Spleen (tissue), 11 donors: ENCODE measurements around the gene GJA9. TPM values are rescaled to one million over a fixed set of nuclear protein-coding genes. Genes with fewer than 3 reads are reported as not detected.

Source experiments
- DNase-seq: peaks from one replicate; pipeline ENCODE4 v3.0.0-alpha.2; 2020
- H3K27ac ChIP-seq, 8 donors: fragments of 200-600 bp; sonication (generic) in 7 of 8; 1 replicate in 4 of 8; 2 replicates in 4 of 8; pipeline versions ENCODE4 v1.5.0 to v1.8.0; 2016 to 2021; ENCODE audit warnings: inconsistent platforms in 4 of 8, mild to moderate bottlenecking in 4 of 8, moderate library complexity in 1 of 8
- H3K27me3 ChIP-seq, 7 donors: fragments of 200-600 bp; sonication (generic) in 6 of 7; replicated peaks in 1 of 7; 1 replicate in 4 of 7; 2 replicates in 3 of 7; pipeline versions ENCODE4 v1.5.0 to v1.8.0; 2016 to 2021; ENCODE audit warnings: inconsistent platforms in 3 of 7, mild to moderate bottlenecking in 1 of 7
- H3K36me3 ChIP-seq, 6 donors: fragments of 200-600 bp; sonication (generic) in 5 of 6; 1 replicate in 4 of 6; 2 replicates in 2 of 6; pipeline versions ENCODE4 v1.5.0 to v1.8.0; 2016 to 2021; ENCODE audit warnings: inconsistent platforms in 2 of 6
- H3K4me1 ChIP-seq, 6 donors: fragments of 200-600 bp; sonication (generic) in 5 of 6; 1 replicate in 3 of 6; 2 replicates in 3 of 6; pipeline versions ENCODE4 v1.5.0 to v1.8.0; 2016 to 2021; ENCODE audit warnings: inconsistent platforms in 3 of 6
- H3K4me3 ChIP-seq, 8 donors: fragments of 200-600 bp; sonication (generic) in 7 of 8; 1 replicate in 4 of 8; 2 replicates in 4 of 8; pipeline versions ENCODE4 v1.5.0 to v1.8.0; 2016 to 2021; ENCODE audit warnings: inconsistent platforms in 4 of 8, mild to moderate bottlenecking in 4 of 8, moderate library complexity in 2 of 8
- H3K9me3 ChIP-seq, 8 donors: fragments of 200-600 bp; sonication (generic) in 7 of 8; 1 replicate in 4 of 8; 2 replicates in 4 of 8; pipeline versions ENCODE4 v1.5.0 to v1.8.0; 2016 to 2021; ENCODE audit warnings: inconsistent platforms in 4 of 8
- CTCF ChIP-seq, 11 experiments: fragments of 200-600 bp in 7 of 11; fragments of 450-650 bp in 4 of 11; sonication (generic) in 4 of 11; IDR thresholded peaks in 8 of 11; conservative IDR thresholded peaks in 3 of 11; 1 replicate in 7 of 11; 2 replicates in 4 of 11; pipeline versions ENCODE4 v1.4.0 to v1.8.0; 2016 to 2021; ENCODE audit warnings: antibody characterized with exemption in 11 of 11, inconsistent platforms in 4 of 11, mild to moderate bottlenecking in 1 of 11
- POLR2A ChIP-seq, 3 donors: fragments of 450-650 bp; IDR thresholded peaks; one replicate each; pipeline ENCODE4 v1.5.1; 2017; ENCODE audit warnings: antibody characterized with exemption in 3 of 3, mild to moderate bottlenecking in 1 of 3
- POLR2AphosphoS5 ChIP-seq, 3 donors: sonication (generic); formaldehyde crosslinking; IDR thresholded peaks; one replicate each; pipeline ENCODE4 v1.5.1; 2017; ENCODE audit warnings: antibody characterized with exemption in 3 of 3
- WGBS, 5 donors: extraction: QIAGEN DNeasy Blood & Tissue Kit in 3 of 5; methylation state at CpG; one replicate each; pipeline versions ENCODE4 v1.1.5 to v1.1.7; 2013 to 2018; 5-methylcytosine and 5-hydroxymethylcytosine counted together
- intact Hi-C: fragments of 100-400 bp; cut with DNase I; formaldehyde crosslinking; loops from one replicate; pipeline ENCODE4 v1.15.0; 2023; ENCODE audit warnings: low total_unique reads
- polyA plus RNA-seq, 3 donors: library from polyadenylated mRNA; stranded (reverse); fragments of 200-250 nt; gene quantifications; one replicate each; pipeline ENCODE4 v1.2.1, GENCODE V29; 2013
- total RNA-seq, 7 donors: library from RNA; depleted of rRNA in 3 of 7; stranded (reverse); fragments of >200 nt in 3 of 7; fragmentation: NEBNext Ultra II Directional in 4 of 7; extraction: Animal tissue kit (Norgen Biotek cat#: 25700) in 4 of 7; gene quantifications; one replicate each; pipeline versions ENCODE4 v1.1.0 to v1.2.1, GENCODE V29; 2016 to 2021
- donor health status: healthy with polysubstance abuse.
- donor health status: DM: no; HTN: no; CAD: no; lungs with moderate emphysema.
- donor health status: DM: no; HTN: no; CAD: no.
- donor health status: Bipolar disorder and iron deficiency.
- donor health status: healthy.
- donor health status: DM: no; HTN: no; CAD: no.
- donor health status: DM: yes; HTN: yes; CAD: no.

Gene GJA9
- total and polyA plus RNA-seq, 10 donors: 0.06 TPM; not detected in 9

GRCh38 chr1:38832370-38832734, 49.0 kb downstream of the GJA9 start:
- WGBS, 5 donors: 78 to 91% (median 85%) methylated on average over 3 of the region's 3 CpGs
- TF ChIP-seq CTCF (IDR thresholded peaks at IDR 0.05 in 8 of 11, conservative IDR thresholded peaks at IDR 0.05 in 3 of 11): no peak
- TF ChIP-seq POLR2AphosphoS5 (IDR thresholded peaks at IDR 0.05): no peak
- TF ChIP-seq POLR2A (IDR thresholded peaks at IDR 0.05): no peak
- H3K4me1 ChIP-seq: peaks cover 0 to 39% (median 14%) of the 10 kb centered on the region in 6 donors
- intact Hi-C loops: loop anchor here (10.0 kb wide), 1 partner anchor 798 kb away; no protein-coding TSS in a partner anchor
- no peak for DNase-seq
- H3K4me3 ChIP-seq: no peak overlapping the region
- H3K27ac ChIP-seq: no peak overlapping the region
- H3K36me3 ChIP-seq: peaks cover 0 to 5% (median 0%) of the 10 kb centered on the region in 6 donors
- H3K9me3 ChIP-seq: no peaks in the 10 kb centered on the region
- H3K27me3 ChIP-seq: peaks cover 0 to 28% (median 0%) of the 10 kb centered on the region in 7 donors

- Histone ChIP-seq H3K4me3 (no peak overlapping the region), H3K27ac (no peak overlapping the region), H3K36me3 (peaks cover 0 to under 1% (median 0%) of the 10 kb centered on the region in 6 donors), H3K9me3 (no peaks in the 10 kb centered on the region), H3K4me1 (peaks cover 0 to 39% (median 14%) of the 10 kb centered on the region in 6 donors), H3K27me3 (peaks cover 0 to 28% (median 0%) of the 10 kb centered on the region in 7 donors)
- intact Hi-C loops: loop anchor here (10.0 kb wide), 1 partner anchor 797 kb away; no protein-coding TSS in a partner anchor
- DNase-seq: no peak
- 70 to 92% (median 82%) methylated on average over 6 of the region's 6 CpGs for WGBS, 5 donors
- no peak for TF ChIP-seq CTCF (IDR thresholded peaks at IDR 0.05 in 8 of 11, conservative IDR thresholded peaks at IDR 0.05 in 3 of 11)
- TF ChIP-seq POLR2A (IDR thresholded peaks at IDR 0.05): no peak
- no peak for TF ChIP-seq POLR2AphosphoS5 (IDR thresholded peaks at IDR 0.05)
Measured at GRCh38 chr1:38831731-38832369, 49.5 kb downstream of the GJA9 start.

GRCh38 chr1:38829368-38829767, 52.0 kb downstream of the GJA9 start:
- Histone ChIP-seq H3K27ac (no peak overlapping the region), H3K4me3 (no peak overlapping the region), H3K4me1 (peaks cover 0 to 21% (median 7%) of the 10 kb centered on the region in 6 donors), H3K36me3 (no peaks in the 10 kb centered on the region), H3K9me3 (no peaks in the 10 kb centered on the region), H3K27me3 (peaks cover 0 to 41% (median 0%) of the 10 kb centered on the region in 7 donors)
- DNase-seq: no peak
- WGBS, 5 donors: 65 to 79% (median 71%) methylated on average over 1 of the region's 1 CpG
- no peak for TF ChIP-seq POLR2A (IDR thresholded peaks at IDR 0.05)
- no peak for TF ChIP-seq POLR2AphosphoS5 (IDR thresholded peaks at IDR 0.05)
- no peak for TF ChIP-seq CTCF (IDR thresholded peaks at IDR 0.05 in 8 of 11, conservative IDR thresholded peaks at IDR 0.05 in 3 of 11)
- intact Hi-C loops: no loop called here

- no peak for DNase-seq
- Histone ChIP-seq H3K9me3 (no peaks in the 10 kb centered on the region), H3K27me3 (peaks cover 0 to 55% (median 0%) of the 10 kb centered on the region in 7 donors), H3K36me3 (no peaks in the 10 kb centered on the region), H3K4me3 (no peak overlapping the region), H3K27ac (peak overlapping the region in 3 of 8 donors; percentile 7 to 45 (median 43)), H3K4me1 (peaks cover 0 to 5% (median 0%) of the 10 kb centered on the region in 6 donors)
- 45 to 83% (median 66%) methylated on average over 2 of the region's 2 CpGs for WGBS, 5 donors
- intact Hi-C loops: no loop called here
- TF ChIP-seq POLR2A (IDR thresholded peaks at IDR 0.05) (no peak), POLR2AphosphoS5 (IDR thresholded peaks at IDR 0.05) (no peak), CTCF (IDR thresholded peaks at IDR 0.05 in 8 of 11, conservative IDR thresholded peaks at IDR 0.05 in 3 of 11) (no peak)
Measured at GRCh38 chr1:38827318-38827717, 54.1 kb downstream of the GJA9 start.
